Measurements from ENCODE around the gene ST3GAL3. TPM values are rescaled to one million over a fixed set of nuclear protein-coding genes. Genes with fewer than 3 reads are reported as not detected.

Gene ST3GAL3
- total RNA-seq, 6 experiments from 2014 or later: 6.4 to 14.2 (median 12.0) TPM

DNA sequence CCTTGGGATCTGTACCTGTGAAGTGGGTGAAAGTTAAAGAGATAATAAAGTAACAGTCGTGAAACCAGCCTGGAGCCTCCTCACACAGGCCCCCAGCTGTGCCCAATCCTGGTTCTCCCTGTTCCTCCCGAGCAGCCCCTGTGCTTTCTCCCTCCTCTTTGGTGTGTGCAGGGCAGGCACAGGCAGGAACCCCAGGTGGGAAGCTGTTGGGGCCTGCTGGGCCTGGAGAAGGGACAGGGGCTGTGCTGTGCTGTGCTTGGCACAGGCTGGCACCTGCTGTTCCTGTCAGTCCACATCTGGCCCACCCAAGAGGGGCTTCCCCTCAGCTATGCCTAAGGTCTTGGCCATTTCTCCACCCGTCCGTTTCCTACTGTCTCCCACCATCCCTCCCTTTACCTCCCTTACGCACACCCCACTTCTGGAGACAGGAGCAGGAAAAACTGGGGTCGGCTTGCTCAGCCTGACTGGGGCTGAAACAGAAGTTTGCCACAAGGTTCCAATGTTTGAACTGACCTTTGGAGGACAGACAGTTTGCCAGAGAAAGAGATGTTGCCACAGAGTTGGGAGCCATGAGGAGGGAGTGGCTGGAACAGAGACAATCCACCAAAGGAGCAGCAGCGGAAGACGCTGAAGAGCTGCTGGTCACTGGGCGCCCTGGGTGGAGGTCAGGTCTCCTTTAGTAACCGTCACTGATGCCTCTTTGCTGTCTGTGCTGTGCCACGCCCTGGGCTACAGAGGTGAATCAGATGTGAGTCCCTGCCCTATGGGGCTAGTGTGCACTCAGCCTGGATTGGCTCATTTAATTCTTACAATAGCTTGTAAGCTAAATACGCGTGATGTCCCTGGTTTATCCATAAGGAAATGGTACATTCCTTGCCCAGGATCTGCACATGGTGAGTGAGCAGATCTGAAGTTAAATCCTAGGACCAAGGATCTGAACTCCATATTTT lies 207.5 kb downstream of the ST3GAL3 start:
- ATAC-seq: peak in 3 of 4 donors; percentile 16 to 43 (median 35)
- no peak overlapping the region for H3K4me3 ChIP-seq
- no peak overlapping the region for H3K27ac ChIP-seq
- 90% methylated on average over 8 of the region's 13 CpGs for WGBS (ENCODE audit: insufficient coverage, low coverage, low lambda C conversion rate, missing lambda C conversion rate)
- intact Hi-C loops (cut with DNase I): no loop called here
- DNase-seq: no peak
- no peaks in the 10 kb centered on the region for H3K36me3 ChIP-seq
- no peaks in the 10 kb centered on the region for H3K9me3 ChIP-seq
- TF ChIP-seq, protein P1, sequence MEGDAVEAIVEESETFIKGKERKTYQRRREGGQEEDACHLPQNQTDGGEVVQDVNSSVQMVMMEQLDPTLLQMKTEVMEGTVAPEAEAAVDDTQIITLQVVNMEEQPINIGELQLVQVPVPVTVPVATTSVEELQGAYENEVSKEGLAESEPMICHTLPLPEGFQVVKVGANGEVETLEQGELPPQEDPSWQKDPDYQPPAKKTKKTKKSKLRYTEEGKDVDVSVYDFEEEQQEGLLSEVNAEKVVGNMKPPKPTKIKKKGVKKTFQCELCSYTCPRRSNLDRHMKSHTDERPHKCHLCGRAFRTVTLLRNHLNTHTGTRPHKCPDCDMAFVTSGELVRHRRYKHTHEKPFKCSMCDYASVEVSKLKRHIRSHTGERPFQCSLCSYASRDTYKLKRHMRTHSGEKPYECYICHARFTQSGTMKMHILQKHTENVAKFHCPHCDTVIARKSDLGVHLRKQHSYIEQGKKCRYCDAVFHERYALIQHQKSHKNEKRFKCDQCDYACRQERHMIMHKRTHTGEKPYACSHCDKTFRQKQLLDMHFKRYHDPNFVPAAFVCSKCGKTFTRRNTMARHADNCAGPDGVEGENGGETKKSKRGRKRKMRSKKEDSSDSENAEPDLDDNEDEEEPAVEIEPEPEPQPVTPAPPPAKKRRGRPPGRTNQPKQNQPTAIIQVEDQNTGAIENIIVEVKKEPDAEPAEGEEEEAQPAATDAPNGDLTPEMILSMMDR (IDR thresholded peaks at IDR 0.05): no peak
- no peak for TF ChIP-seq POLR2A (IDR thresholded peaks at IDR 0.05)
- no peaks in the 10 kb centered on the region for H3K4me1 ChIP-seq
- H3K27me3 ChIP-seq: no peaks in the 10 kb centered on the region

DNA sequence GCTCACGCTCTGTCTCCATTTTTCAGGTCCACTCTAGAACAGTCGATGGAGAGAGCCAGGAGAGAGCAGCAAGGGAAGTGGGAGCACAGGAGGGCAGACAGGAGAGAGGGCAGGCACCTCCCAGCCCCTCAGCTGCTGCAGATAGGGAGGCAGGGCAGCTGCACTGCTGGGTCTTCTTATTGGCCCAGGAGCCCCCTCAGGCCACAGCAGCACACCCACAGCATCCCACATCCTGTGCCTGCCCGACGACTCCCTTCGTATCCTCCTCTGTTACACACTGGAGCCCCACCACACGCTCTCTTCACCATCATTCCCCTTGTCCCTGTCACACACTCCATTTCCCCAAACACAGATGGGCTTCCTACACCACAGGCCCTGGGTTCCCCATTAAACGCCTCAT lies 212.6 kb downstream of the ST3GAL3 start:
- no peak for TF ChIP-seq POLR2A (IDR thresholded peaks at IDR 0.05)
- TF ChIP-seq, protein P1 (IDR thresholded peaks at IDR 0.05): no peak
- no peak for DNase-seq
- peak in 1 of 4 donors; percentile 13 for ATAC-seq
- Histone ChIP-seq H3K27me3 (no peaks in the 10 kb centered on the region), H3K36me3 (no peaks in the 10 kb centered on the region), H3K4me1 (no peaks in the 10 kb centered on the region), H3K27ac (no peak overlapping the region), H3K4me3 (no peak overlapping the region), H3K9me3 (no peaks in the 10 kb centered on the region)
- intact Hi-C loops (cut with DNase I): no loop called here
- WGBS (ENCODE audit: insufficient coverage, low coverage, low lambda C conversion rate, missing lambda C conversion rate): 77% methylated on average over 6 of the region's 7 CpGs

DNA sequence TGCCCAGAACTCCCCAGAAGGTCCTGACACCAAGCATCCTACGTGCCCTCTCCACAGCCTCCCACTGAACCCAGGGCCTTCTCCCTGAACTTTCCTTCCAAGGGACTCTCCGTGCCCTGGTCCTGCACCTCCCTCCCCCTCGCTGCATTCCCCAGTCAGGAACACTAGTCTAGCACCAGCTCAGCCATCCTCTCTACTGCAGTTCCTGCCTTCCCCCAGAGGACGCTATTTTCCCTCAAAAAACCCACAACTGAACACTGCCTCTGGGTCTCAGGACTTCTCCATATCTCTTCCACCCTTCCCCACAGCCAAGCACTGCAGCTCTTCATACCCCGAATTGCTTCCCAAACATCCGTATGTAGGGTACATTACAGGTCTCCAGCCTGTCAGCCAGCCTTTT lies 213.7 kb downstream of the ST3GAL3 start:
- intact Hi-C loops (cut with DNase I): no loop called here
- Histone ChIP-seq H3K27me3 (no peaks in the 10 kb centered on the region), H3K9me3 (no peaks in the 10 kb centered on the region), H3K27ac (no peak overlapping the region), H3K4me1 (no peaks in the 10 kb centered on the region), H3K4me3 (no peak overlapping the region), H3K36me3 (no peaks in the 10 kb centered on the region)
- TF ChIP-seq POLR2A (IDR thresholded peaks at IDR 0.05): no peak
- TF ChIP-seq, protein P1 (IDR thresholded peaks at IDR 0.05): no peak
- DNase-seq (no peak), ATAC-seq (no peak)
- 97% methylated on average over 6 of the region's 6 CpGs for WGBS (ENCODE audit: insufficient coverage, low coverage, low lambda C conversion rate, missing lambda C conversion rate)

DNA sequence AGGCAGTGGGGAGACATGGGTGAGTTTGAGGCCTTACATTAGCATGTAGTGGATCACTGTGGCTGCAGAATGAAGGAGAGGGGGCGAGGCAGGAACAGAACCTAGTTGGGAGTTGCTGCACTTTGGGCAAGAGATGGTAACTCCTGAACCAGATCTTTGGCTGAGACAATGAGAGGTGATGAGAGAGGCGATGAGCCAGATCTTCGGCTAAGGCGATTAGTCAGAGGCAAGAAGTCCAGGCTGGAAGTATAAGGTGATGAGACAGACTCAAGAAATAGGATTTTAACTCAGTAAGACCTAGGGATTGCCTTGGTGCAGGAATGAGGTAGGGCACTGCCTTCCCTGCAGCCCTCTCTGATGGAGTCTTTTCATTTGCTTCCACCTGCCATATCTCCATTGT lies 217.2 kb downstream of the ST3GAL3 start:
- no peak overlapping the region for H3K27ac ChIP-seq
- no peaks in the 10 kb centered on the region for H3K27me3 ChIP-seq
- WGBS (ENCODE audit: insufficient coverage, low coverage, low lambda C conversion rate, missing lambda C conversion rate): 71% methylated on average over 3 of the region's 4 CpGs
- H3K4me3 ChIP-seq: no peak overlapping the region
- ATAC-seq (no peak), DNase-seq (no peak)
- H3K9me3 ChIP-seq: no peaks in the 10 kb centered on the region
- TF ChIP-seq POLR2A (IDR thresholded peaks at IDR 0.05): no peak
- TF ChIP-seq, protein P1 (IDR thresholded peaks at IDR 0.05): no peak
- intact Hi-C loops (cut with DNase I): no loop called here
- no peaks in the 10 kb centered on the region for H3K36me3 ChIP-seq
- no peaks in the 10 kb centered on the region for H3K4me1 ChIP-seq

Data from right lobe of liver (tissue), 6 donors.